NB4 (cell line): ENCODE data around the gene NFYB.

ENCODE experiments used
- DNase-seq: peaks from one replicate; pipeline ENCODE4 v3.0.0; 2010; ENCODE audit warnings: low read depth
- H3K4me3 ChIP-seq: one replicate; pipeline ENCODE4 v1.5.1; 2011; ENCODE audit warnings: mild to moderate bottlenecking, low read depth, low read length, moderate library complexity
- MYC ChIP-seq: IDR thresholded peaks from 2 replicates; pipeline ENCODE4 v1.6.1; 2011; ENCODE audit warnings: low read depth, low read length
- POLR2A ChIP-seq: IDR thresholded peaks from 2 replicates; pipeline ENCODE4 v1.6.1; 2011; ENCODE audit warnings: mild to moderate bottlenecking; ENCODE audit not compliant: insufficient read length; ENCODE audit errors: extremely low read depth
- TF ChIP-seq, protein P1 (sequence below): IDR thresholded peaks from 2 replicates; pipeline ENCODE4 v1.6.1; 2011; ENCODE audit warnings: low read depth, low read length
- TF ChIP-seq, protein P2 (sequence below): IDR thresholded peaks from one replicate; pipeline ENCODE4 v1.5.1; 2012; ENCODE audit warnings: low read depth, low read length

The NFYB gene

DNA sequence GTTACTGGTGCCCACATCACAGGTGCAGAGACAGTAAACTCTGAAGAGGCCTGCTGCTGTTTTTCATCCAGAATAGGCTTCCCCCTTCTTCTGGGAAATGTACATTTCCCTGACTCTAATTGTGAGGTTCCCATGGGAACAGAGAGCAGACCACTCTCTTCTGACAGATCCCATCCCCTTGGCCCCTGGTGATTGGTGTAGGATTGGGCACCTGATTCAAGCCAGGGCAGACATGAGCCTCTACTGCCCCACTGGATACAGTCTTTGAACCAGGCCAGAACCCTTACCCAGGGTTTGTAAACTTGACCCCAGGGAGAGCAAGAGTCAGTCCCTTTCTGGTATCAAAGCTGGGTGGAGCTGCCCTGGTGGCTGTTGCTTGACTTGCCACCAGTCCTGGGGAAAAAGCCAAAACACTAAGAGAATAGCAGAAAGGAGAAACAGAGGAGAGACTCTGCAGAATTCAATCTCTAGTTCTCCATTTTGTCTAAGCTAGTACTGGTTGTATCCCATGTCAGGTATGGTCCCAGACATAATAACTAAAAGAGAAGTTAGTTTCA, 14.8 kb upstream of the NFYB start:
- H3K4me3 ChIP-seq = no peak overlapping the region
- TF ChIP-seq, protein P1, sequence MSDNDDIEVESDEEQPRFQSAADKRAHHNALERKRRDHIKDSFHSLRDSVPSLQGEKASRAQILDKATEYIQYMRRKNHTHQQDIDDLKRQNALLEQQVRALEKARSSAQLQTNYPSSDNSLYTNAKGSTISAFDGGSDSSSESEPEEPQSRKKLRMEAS = no peak
- TF ChIP-seq MYC = no peak
- TF ChIP-seq, protein P2, sequence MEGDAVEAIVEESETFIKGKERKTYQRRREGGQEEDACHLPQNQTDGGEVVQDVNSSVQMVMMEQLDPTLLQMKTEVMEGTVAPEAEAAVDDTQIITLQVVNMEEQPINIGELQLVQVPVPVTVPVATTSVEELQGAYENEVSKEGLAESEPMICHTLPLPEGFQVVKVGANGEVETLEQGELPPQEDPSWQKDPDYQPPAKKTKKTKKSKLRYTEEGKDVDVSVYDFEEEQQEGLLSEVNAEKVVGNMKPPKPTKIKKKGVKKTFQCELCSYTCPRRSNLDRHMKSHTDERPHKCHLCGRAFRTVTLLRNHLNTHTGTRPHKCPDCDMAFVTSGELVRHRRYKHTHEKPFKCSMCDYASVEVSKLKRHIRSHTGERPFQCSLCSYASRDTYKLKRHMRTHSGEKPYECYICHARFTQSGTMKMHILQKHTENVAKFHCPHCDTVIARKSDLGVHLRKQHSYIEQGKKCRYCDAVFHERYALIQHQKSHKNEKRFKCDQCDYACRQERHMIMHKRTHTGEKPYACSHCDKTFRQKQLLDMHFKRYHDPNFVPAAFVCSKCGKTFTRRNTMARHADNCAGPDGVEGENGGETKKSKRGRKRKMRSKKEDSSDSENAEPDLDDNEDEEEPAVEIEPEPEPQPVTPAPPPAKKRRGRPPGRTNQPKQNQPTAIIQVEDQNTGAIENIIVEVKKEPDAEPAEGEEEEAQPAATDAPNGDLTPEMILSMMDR = no peak
- TF ChIP-seq POLR2A = no peak
- DNase-seq = no peak

DNA sequence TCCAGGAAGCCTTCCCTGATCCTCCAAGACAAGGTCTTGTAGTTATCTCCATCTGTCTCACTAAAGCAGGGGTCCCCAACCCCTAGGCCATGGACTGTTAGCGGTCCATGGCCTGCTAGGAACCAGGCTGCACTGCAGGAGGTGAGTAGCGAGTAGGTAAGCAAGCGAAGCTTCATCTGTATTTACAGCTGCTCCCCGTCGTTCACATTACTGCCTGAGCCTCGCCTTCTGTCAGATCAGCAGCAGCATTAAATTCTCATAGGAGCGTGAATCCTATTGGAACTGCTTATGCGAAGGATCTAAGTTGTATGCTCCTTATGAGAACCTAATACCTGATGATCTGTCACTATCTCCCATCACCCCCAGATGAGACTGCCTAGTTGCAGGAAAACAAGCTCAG, 12.4 kb upstream of the NFYB start:
- no peak for DNase-seq
- no peak overlapping the region for H3K4me3 ChIP-seq
- TF ChIP-seq, protein P1 = no peak
- TF ChIP-seq POLR2A = no peak
- no peak for TF ChIP-seq MYC
- TF ChIP-seq, protein P2 = no peak

DNA sequence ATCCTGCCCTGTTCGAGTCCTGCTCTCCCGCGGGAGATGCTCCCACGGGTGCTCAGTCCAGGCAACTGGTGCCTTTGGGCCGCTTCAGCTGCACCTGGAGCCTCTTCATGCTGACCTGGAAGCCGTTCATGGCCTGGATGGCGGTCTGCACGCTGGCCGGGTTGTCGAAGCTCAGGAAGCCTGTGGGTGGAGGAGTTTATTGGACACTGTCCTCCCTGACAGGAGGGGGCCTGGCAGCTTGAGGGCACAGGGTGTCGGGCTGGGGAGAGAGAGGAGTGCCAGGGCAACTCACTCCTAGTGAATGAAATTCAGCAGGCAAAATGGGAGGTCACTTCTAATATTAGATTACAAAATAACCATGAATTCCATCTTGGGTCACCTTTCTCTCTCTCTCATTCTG, 9.3 kb upstream of the NFYB start:
- TF ChIP-seq, protein P2 = no peak
- TF ChIP-seq MYC (no peak), POLR2A (no peak)
- TF ChIP-seq, protein P1 = no peak
- DNase-seq = no peak
- no peak overlapping the region for H3K4me3 ChIP-seq

DNA sequence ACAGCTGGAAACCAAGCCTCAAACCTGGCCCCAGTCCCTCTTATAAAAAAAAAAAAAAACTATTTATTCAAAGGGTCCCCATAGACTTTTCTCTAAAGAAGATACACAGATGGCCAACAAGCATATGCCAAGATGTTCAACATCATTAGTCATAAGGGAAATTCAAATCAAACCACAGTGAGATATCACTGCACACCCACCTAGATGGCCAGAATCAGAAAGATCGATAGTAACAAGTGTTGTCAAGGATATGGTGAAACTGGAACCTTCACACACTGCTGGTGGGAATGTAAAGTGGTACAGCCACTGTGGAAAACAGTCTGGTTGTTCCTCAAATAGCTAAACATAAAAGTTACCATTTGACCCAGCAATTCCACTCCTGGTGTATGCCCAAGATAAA, 5.9 kb upstream of the NFYB start:
- H3K4me3 ChIP-seq = no peak overlapping the region
- TF ChIP-seq POLR2A (no peak), MYC (no peak)
- TF ChIP-seq, protein P2 = no peak
- TF ChIP-seq, protein P1 = no peak
- DNase-seq = no peak

DNA sequence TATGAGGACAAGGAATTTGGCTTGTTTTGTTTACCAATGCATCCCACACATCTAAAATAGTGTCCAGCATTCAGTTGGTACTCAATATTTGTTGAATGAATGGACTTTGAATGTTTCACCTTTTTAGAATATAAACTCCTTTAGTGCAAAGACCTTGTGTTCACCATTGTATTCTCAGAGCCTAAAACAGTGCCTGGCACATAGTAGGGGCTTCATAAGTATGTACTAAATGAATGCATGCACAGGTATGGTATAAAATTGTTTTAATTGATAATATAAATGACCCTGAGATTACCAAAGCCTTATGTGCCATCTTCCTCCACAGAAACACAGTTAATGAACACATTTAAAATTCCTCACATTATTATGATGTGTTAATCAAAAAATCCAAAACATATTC, 5.0 kb upstream of the NFYB start:
- no peak overlapping the region for H3K4me3 ChIP-seq
- TF ChIP-seq, protein P1 = no peak
- TF ChIP-seq MYC (no peak), POLR2A (no peak)
- TF ChIP-seq, protein P2 = no peak
- DNase-seq = no peak
